MCF 10A (cell line): ENCODE measurements around the gene PHLDB2. TPM values are rescaled to one million over a fixed set of nuclear protein-coding genes. Genes with fewer than 3 reads are reported as not detected.
A peak's percentile ranks its signal among the peaks of the same experiment; 100 is the strongest.

Source experiments
- BruUV-seq: library from RNA; stranded (reverse); fragments of 400-500 nt; replicated peaks from 2 replicates; lab custom pipeline; 2021; lab: Mats Ljungman, UMichigan
- CTCF ChIA-PET: fragments of 300-600 bp; sonication (Branson Sonifier 250); formaldehyde crosslinking; extraction: SDS; loops from one replicate; lab custom pipeline; 2021; ENCODE audit warnings: antibody characterized with exemption, inconsistent platforms; lab: Yijun Ruan, JAX
- POLR2A ChIA-PET: fragments of 300-600, 350-650 bp; sonication (Branson Sonifier 250); formaldehyde crosslinking; extraction: SDS; loops from one replicate; lab custom pipeline; 2020; ENCODE audit warnings: antibody characterized with exemption, inconsistent platforms; lab: Yijun Ruan, JAX
- DNase-seq: peaks from one replicate; pipeline ENCODE4 v3.0.0-alpha.2; 2018; ENCODE audit not compliant: unreplicated experiment
- H3K27ac Mint-ChIP-seq: one replicate; pipeline ENCODE4 v1.8.0; 2022; ENCODE audit warnings: mild to moderate bottlenecking, low read depth, mixed read lengths; ENCODE audit not compliant: unreplicated experiment
- H3K27me3 Mint-ChIP-seq: one replicate; pipeline ENCODE4 v1.8.0; 2022; ENCODE audit warnings: mixed read lengths; ENCODE audit not compliant: insufficient read depth, unreplicated experiment
- H3K36me3 Mint-ChIP-seq: one replicate; pipeline ENCODE4 v1.8.0; 2022; ENCODE audit warnings: mild to moderate bottlenecking, moderate library complexity, mixed read lengths; ENCODE audit not compliant: insufficient read depth, unreplicated experiment
- H3K4me1 Mint-ChIP-seq: one replicate; pipeline ENCODE4 v1.8.0; 2022; ENCODE audit warnings: mixed read lengths; ENCODE audit not compliant: insufficient read depth, unreplicated experiment
- H3K4me3 Mint-ChIP-seq: one replicate; pipeline ENCODE4 v1.8.0; 2022; ENCODE audit warnings: mild to moderate bottlenecking, moderate library complexity, mixed read lengths; ENCODE audit not compliant: unreplicated experiment
- H3K9me3 Mint-ChIP-seq: one replicate; pipeline ENCODE4 v1.8.0; 2022; ENCODE audit warnings: mixed read lengths; ENCODE audit not compliant: unreplicated experiment
- CTCF ChIP-seq: fragments of 200-600 bp; IDR thresholded peaks from one replicate; pipeline ENCODE4 v1.8.0; 2022; ENCODE audit warnings: antibody characterized with exemption, mild to moderate bottlenecking; ENCODE audit not compliant: unreplicated experiment
- intact Hi-C: fragments of 100-400 bp; cut with micrococcal nuclease; formaldehyde crosslinking; loops from 2 replicates; pipeline ENCODE4 v1.14.1; 2022
- total RNA-seq: library from RNA; stranded (reverse); gene quantifications from 2 replicates; pipeline ENCODE4 v1.2.3, GENCODE V29; 2022

Gene PHLDB2
- total RNA-seq, 1 experiment from 2014 or later, result 109 TPM

- H3K27me3 Mint-ChIP-seq, result no peaks in the 10 kb centered on the region
- intact Hi-C loops, result no loop called here
- DNase-seq, result no peak
- no TSS peak for BruUV-seq
- H3K4me1 Mint-ChIP-seq, result peaks cover 5% of the 10 kb centered on the region
- no peaks in the 10 kb centered on the region for H3K9me3 Mint-ChIP-seq
- TF ChIP-seq CTCF, result no peak
- no peak overlapping the region for H3K4me3 Mint-ChIP-seq
- POLR2A ChIA-PET, result interaction anchor here (0.7 to 1.3 kb wide), 4 partner anchors 10 to 314 kb away, joined by 3 read pairs; no protein-coding TSS in a partner anchor
- H3K27ac Mint-ChIP-seq, result no peak overlapping the region
- CTCF ChIA-PET, result interaction anchor here (0.6 to 2.0 kb wide), 7 partner anchors 10 to 264 kb away, joined by 3 to 4 read pairs (median 3); no protein-coding TSS in a partner anchor
- H3K36me3 Mint-ChIP-seq, result peaks cover 61% of the 10 kb centered on the region
Observed at GRCh38 chr3:111956995-111957734, 98.1 kb downstream of the PHLDB2 start.

- Mint-ChIP-seq H3K36me3 (peaks cover 69% of the 10 kb centered on the region), H3K27me3 (no peaks in the 10 kb centered on the region), H3K4me3 (no peak overlapping the region), H3K27ac (no peak overlapping the region), H3K4me1 (peaks cover 5% of the 10 kb centered on the region), H3K9me3 (no peaks in the 10 kb centered on the region)
- POLR2A ChIA-PET, result interaction anchor here (0.8 to 1.6 kb wide), 5 partner anchors 13 to 232 kb away, joined by 3 to 6 read pairs (median 3); partner anchors contain the start of gene ABHD10
- intact Hi-C loops, result no loop called here
- CTCF ChIA-PET, result interaction anchor here (0.6 to 14.3 kb wide), 8 partner anchors 17 to 293 kb away, joined by 3 to 278 read pairs (median 3); partner anchors contain the start of gene ABHD10
- no TSS peak for BruUV-seq
- no peak for DNase-seq
- TF ChIP-seq CTCF, result no peak
Observed at GRCh38 chr3:111961461-111962164, 102.5 kb downstream of the PHLDB2 start.

GRCh38 chr3:111963424-111963823, 104.4 kb downstream of the PHLDB2 start:
- peak; percentile 67 for DNase-seq
- Mint-ChIP-seq H3K27ac (peak overlapping the region; percentile 76), H3K4me3 (no peak overlapping the region), H3K27me3 (no peaks in the 10 kb centered on the region), H3K9me3 (no peaks in the 10 kb centered on the region), H3K36me3 (peaks cover 79% of the 10 kb centered on the region), H3K4me1 (peaks cover 17% of the 10 kb centered on the region)
- intact Hi-C loops, result no loop called here
- ChIA-PET POLR2A (interaction anchor here (0.6 to 1.9 kb wide), 8 partner anchors 16 to 374 kb away, joined by 3 to 8 read pairs (median 3); partner anchors contain the start of gene ABHD10), CTCF (interaction anchor here (1.0 to 14.3 kb wide), 2 partner anchors 103 to 246 kb away, joined by 5 to 278 read pairs; no protein-coding TSS in a partner anchor)
- no peak for TF ChIP-seq CTCF
- BruUV-seq, result no TSS peak
